Skeletal muscle satellite cell (primary cell): ENCODE results near the gene QKI.

Experiments used
- H3K27me3 ChIP-seq: 2 replicates; pipeline ENCODE4 v1.7.0; 2013; ENCODE audit warnings: low read length; ENCODE audit not compliant: control insufficient read depth, insufficient read depth
- H3K36me3 ChIP-seq: 2 replicates; pipeline ENCODE4 v1.7.0; 2013; ENCODE audit warnings: mild to moderate bottlenecking, control low read depth, low read length; ENCODE audit not compliant: insufficient read depth
- H3K4me1 ChIP-seq: 2 replicates; pipeline ENCODE4 v1.7.0; 2013; ENCODE audit warnings: low read length; ENCODE audit not compliant: control insufficient read depth, insufficient read depth
- H3K4me2 ChIP-seq: 2 replicates; pipeline ENCODE4 v1.7.0; 2013; ENCODE audit warnings: mild to moderate bottlenecking, low read length
- H3K4me3 ChIP-seq: 2 replicates; pipeline ENCODE4 v1.7.0; 2013; ENCODE audit warnings: low read length
- H3K9ac ChIP-seq: 2 replicates; pipeline ENCODE4 v1.7.0; 2013; ENCODE audit warnings: mild to moderate bottlenecking, low read depth, low read length, moderate library complexity
- H3K9me3 ChIP-seq: replicated peaks from 2 replicates; pipeline ENCODE4 v1.7.0; 2013; ENCODE audit warnings: mild to moderate bottlenecking, control low read depth, low read length

QKI gene

DNA sequence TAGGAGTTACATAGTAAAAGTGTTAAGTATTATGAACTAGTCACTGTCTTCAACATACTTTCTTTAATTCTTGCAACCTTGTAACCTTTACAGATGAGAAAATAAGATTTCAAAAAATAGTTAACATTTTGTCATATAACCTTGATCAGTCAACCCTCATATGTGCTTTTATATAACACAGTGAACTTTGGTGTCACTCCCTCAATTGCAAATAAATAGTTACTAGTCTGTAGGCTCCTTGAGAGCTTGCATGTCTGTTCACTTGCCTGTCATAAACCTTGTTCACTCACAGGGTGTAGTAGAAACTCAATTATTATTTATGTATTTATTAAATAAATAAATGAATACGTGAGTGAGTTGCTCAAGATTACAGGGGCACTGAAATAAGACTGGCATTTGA lies 107.5 kb downstream of the QKI start:
- Histone ChIP-seq H3K4me3 (no peak overlapping the region), H3K27me3 (no peaks in the 10 kb centered on the region), H3K36me3 (no peaks in the 10 kb centered on the region), H3K4me2 (peak overlapping the region; percentile 61), H3K4me1 (peaks cover 42% of the 10 kb centered on the region), H3K9ac (no peak overlapping the region), H3K9me3 (no peaks in the 10 kb centered on the region)

DNA sequence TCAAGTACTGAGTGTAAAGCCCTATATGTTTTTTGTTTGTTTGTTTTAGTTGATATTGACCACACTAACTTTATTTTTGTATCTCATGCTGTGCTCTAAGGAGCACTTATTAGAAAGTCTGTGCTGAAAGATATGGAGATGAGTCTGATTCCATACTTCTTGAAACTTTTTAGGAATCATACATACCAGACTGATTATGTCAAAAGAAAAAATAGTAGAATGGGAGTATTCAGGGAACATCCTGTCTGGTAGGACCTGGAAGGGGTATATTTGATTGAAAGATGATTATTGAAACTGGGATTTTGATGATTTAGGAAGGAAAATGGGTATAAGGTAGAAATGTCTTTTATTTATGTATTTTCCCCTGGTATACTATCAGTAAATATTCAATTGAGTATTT lies 111.4 kb downstream of the QKI start:
- Histone ChIP-seq H3K27me3 (no peaks in the 10 kb centered on the region), H3K4me1 (peaks cover 64% of the 10 kb centered on the region), H3K9ac (no peak overlapping the region), H3K9me3 (no peaks in the 10 kb centered on the region), H3K4me2 (no peak overlapping the region), H3K36me3 (no peaks in the 10 kb centered on the region), H3K4me3 (no peak overlapping the region)

DNA sequence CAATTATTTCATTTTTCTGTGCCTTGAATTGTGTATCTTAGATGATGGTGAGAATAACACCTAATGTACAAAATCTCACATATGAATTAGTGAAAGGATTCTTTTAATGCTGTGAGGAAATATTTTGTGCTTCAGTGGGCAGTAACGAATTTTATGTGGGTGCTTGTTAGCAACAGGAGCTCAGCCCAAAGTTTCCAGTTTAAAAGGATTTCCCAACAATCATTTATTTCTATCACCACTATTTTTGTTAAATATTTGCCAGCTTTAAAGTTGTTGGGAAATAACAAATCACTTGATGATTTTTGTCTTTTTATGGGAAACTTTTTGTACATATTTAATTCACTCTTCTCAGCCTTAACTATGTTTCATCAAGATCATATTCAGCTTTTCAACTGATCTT lies 111.8 kb downstream of the QKI start:
- no peak overlapping the region for H3K4me3 ChIP-seq
- H3K9ac ChIP-seq, result no peak overlapping the region
- no peaks in the 10 kb centered on the region for H3K27me3 ChIP-seq
- H3K4me2 ChIP-seq, result peak overlapping the region; percentile 8
- peaks cover 66% of the 10 kb centered on the region for H3K4me1 ChIP-seq
- H3K36me3 ChIP-seq, result no peaks in the 10 kb centered on the region
- H3K9me3 ChIP-seq, result no peaks in the 10 kb centered on the region

DNA sequence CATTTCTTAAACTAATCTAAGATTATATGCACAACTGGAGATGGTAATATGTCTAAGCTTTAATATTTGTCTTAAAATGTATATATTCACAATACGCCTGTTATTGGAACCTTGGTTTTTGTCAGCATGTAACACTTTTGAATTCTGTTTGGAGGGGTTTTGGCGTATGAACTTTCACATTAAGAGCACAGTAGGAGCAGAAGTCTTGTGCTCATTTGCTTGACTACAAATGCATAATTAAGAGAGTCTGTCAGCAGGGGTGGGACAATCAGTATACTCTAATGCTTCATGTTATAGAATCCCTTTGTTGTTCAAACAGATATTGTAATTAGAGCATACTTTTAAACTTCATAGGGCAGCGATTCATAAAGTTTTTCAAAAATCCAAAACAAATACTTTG lies 112.8 kb downstream of the QKI start:
- Histone ChIP-seq H3K9ac (no peak overlapping the region), H3K36me3 (no peaks in the 10 kb centered on the region), H3K9me3 (no peaks in the 10 kb centered on the region), H3K27me3 (no peaks in the 10 kb centered on the region), H3K4me3 (no peak overlapping the region), H3K4me1 (peaks cover 74% of the 10 kb centered on the region), H3K4me2 (peak overlapping the region; percentile 8)

DNA sequence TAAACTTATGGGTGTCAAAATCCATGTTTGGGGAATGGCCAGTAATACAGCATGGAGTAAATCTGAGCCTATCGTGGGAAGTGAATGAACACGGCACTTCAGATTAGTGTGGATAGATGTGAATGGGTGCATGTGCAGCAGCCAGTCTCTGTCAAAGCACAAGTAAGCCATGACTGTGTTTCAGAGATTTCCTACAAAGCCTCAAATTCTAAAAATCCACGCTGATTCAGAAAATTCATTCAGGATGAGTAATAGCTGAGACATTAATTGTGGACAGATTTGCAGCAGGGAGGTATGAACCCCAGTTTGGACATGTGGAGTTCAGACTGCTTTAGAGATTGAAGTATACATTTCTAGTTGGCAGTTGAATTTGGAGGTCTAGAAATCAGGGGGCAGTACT lies 115.1 kb downstream of the QKI start:
- peaks cover 87% of the 10 kb centered on the region for H3K4me1 ChIP-seq
- H3K27me3 ChIP-seq, result no peaks in the 10 kb centered on the region
- H3K4me3 ChIP-seq, result peak overlapping the region; percentile 15
- H3K36me3 ChIP-seq, result no peaks in the 10 kb centered on the region
- peak overlapping the region; percentile 41 for H3K9ac ChIP-seq
- peak overlapping the region; percentile 70 for H3K4me2 ChIP-seq
- H3K9me3 ChIP-seq, result no peaks in the 10 kb centered on the region

DNA sequence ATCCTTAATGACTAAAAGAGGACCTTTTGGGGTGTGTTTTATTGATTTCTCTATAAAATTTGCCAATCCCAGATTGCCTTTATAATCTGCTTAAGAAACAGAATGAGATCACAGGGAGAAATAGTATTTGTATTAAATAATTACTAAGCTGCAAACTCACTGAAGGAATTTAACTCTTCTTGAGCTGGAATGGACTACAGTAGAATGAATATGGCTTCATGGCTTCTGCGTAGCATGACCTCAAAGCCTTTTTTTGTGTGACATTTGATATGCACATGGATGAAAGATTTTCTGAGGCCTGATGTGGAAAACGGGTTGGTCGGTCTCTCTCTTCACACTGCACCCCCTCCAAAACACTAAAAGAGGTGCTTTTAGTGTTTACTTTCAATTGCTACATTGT lies 115.9 kb downstream of the QKI start:
- Histone ChIP-seq H3K4me1 (peaks cover 87% of the 10 kb centered on the region), H3K4me3 (peak overlapping the region; percentile 15)

DNA sequence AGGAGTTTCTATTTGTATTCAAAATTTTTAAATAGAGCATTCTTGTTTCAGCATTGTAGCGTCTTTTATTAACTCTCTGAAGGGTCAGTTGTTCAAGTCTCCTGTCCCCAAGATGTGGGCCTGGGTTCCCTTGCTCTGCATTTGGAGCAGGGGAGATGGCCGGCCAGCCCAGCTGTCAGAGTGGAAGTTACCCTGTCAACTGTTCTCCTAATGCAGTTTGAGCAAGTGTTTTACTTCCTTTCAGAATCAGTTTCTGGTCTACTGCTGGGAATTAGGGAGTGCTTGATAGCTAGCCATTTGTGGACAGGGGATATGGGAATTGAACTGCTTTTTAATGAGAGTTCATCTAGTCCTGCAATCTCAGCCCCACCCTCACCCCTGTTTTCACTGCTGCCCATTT lies 116.6 kb downstream of the QKI start:
- no peaks in the 10 kb centered on the region for H3K36me3 ChIP-seq
- H3K9me3 ChIP-seq, result no peaks in the 10 kb centered on the region
- no peaks in the 10 kb centered on the region for H3K27me3 ChIP-seq
- no peak overlapping the region for H3K4me3 ChIP-seq
- H3K9ac ChIP-seq, result peak overlapping the region; percentile 41
- peak overlapping the region; percentile 52 for H3K4me2 ChIP-seq
- peaks cover 81% of the 10 kb centered on the region for H3K4me1 ChIP-seq

More for the DNA sequence above, 115.9 kb downstream of the QKI start:
- Histone ChIP-seq H3K36me3 (no peaks in the 10 kb centered on the region), H3K9ac (peak overlapping the region; percentile 41), H3K27me3 (no peaks in the 10 kb centered on the region), H3K4me2 (peak overlapping the region; percentile 52), H3K9me3 (no peaks in the 10 kb centered on the region)

DNA sequence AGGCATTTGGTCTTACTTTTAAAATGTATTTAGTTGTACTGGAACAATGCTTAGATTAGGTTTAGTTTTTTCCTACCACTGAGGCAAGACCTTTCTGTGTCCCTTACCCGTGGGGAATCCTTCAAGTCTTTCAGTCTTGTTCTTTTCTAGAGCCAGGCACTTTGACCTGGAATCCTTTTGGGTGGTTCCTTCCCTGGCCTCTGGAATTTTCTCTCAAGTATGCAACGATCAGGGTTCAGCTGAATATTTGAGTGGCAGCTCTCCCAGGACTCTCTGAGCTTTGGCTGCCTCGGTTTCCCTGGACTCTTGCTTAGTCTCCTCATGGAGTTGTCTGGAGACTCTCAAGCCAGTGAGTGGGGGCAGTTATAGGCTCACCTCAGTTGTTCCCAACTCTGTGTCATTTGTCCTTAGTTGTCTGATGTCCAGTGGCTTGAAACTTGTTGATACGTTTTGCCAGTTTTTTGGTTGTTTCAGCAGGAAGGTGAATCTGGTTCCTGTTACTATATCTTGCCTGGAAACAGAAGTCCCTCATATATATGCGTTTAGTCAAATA lies 118.1 kb downstream of the QKI start:
- H3K4me2 ChIP-seq, result peak overlapping the region; percentile 6
- no peaks in the 10 kb centered on the region for H3K27me3 ChIP-seq
- H3K36me3 ChIP-seq, result peaks cover 7% of the 10 kb centered on the region
- no peaks in the 10 kb centered on the region for H3K9me3 ChIP-seq
- H3K4me1 ChIP-seq, result peaks cover 66% of the 10 kb centered on the region
- no peak overlapping the region for H3K9ac ChIP-seq
- no peak overlapping the region for H3K4me3 ChIP-seq

DNA sequence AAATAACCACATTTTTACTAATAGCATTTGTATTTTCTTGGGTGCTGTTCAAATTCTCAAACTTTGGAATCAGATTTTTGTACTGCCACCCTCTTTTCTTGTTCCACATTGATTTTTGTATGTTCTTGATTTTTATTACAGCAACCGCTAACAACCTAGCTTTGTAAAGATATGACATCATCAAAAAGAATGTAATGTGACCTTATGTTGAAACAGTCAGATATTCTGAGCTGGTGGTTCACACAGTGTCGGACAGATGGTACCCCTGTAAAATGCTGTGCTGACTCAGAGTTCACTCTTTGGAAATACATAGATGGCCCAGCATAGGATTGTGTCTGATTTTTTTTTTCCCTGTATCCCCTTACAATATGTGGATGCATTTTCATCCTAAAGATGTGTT lies 118.9 kb downstream of the QKI start:
- Histone ChIP-seq H3K4me3 (no peak overlapping the region), H3K4me1 (peaks cover 57% of the 10 kb centered on the region), H3K27me3 (no peaks in the 10 kb centered on the region), H3K4me2 (peak overlapping the region; percentile 38), H3K9me3 (no peaks in the 10 kb centered on the region), H3K36me3 (peaks cover 7% of the 10 kb centered on the region), H3K9ac (peak overlapping the region; percentile 18)

DNA sequence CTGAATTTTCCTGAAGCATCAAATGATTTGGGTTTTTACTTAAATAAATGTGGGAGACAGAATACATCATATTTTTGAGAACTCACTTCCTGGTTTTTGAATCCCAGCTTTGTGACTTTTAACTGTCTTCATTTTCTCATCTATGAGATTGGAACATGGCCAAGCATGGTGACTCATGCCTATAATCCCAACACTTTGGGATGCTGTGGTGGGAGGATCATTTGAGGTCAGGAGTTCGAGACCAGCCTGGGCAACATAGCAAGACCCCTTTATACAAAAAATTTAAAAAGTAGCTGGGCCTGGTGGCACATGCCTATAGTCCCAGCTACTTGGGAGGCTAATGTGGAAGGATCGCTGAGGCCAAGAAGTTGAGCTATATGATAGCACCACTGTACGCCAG lies 122.3 kb downstream of the QKI start:
- Histone ChIP-seq H3K4me3 (no peak overlapping the region), H3K4me1 (peaks cover 26% of the 10 kb centered on the region), H3K4me2 (no peak overlapping the region), H3K36me3 (peaks cover 7% of the 10 kb centered on the region), H3K9ac (no peak overlapping the region), H3K9me3 (no peaks in the 10 kb centered on the region), H3K27me3 (no peaks in the 10 kb centered on the region)

DNA sequence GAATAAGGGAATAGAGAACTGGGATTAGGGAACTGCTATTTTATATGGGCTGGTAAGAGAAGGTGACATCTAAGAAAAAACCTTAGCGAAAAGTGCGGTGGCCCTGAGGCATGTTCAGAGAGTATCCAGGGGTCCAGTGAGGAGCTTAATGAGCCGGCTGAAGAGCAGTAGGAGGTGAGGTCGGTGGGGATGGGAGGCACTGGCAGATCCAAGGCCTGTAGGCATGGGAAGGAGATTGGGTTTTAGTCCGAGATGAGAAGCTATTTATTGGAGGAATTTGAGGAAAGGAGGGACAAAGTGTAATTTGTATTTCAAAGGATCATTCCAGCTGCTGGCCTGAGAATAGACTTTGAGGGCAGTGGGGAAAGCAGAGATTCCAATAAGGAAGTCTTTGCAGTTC lies 123.8 kb downstream of the QKI start:
- H3K4me2 ChIP-seq, result no peak overlapping the region
- no peaks in the 10 kb centered on the region for H3K27me3 ChIP-seq
- H3K4me3 ChIP-seq, result no peak overlapping the region
- H3K4me1 ChIP-seq, result peaks cover 10% of the 10 kb centered on the region
- H3K9me3 ChIP-seq, result no peaks in the 10 kb centered on the region
- peaks cover 7% of the 10 kb centered on the region for H3K36me3 ChIP-seq
- H3K9ac ChIP-seq, result no peak overlapping the region

DNA sequence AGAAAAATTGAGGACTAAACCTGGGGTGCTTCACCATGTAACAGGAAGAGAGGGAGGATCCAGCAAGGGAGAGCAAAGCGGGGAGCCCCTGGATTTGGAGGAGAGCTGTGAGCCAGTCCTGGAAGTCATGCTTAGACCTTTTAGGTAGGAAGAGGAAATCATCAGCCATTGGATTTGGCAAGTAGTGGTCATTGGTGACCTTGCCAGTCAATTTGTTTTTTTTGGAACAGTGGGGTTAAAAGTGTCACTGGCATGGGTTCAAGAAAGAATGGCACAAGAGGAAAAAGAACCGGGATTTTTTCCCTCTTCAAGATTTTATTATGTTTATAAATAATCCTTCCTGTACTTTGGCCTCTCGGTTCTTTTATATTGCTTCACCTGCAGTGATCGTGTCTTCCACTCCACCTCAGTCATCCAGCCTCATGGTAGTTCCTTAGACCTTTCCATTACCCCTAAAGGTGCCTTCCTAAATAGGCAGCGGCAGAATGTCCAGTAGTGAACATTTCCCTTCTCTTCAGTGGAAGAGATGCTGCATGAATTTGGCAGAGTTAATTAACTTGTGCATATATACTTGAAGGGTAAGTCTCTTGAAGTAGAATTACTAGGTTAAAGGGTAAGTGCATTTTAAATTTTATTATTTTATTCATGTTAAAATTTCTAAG lies 124.7 kb downstream of the QKI start:
- Histone ChIP-seq H3K9me3 (no peaks in the 10 kb centered on the region), H3K4me2 (no peak overlapping the region), H3K27me3 (no peaks in the 10 kb centered on the region), H3K9ac (no peak overlapping the region), H3K36me3 (peaks cover 7% of the 10 kb centered on the region), H3K4me1 (peaks cover 3% of the 10 kb centered on the region), H3K4me3 (no peak overlapping the region)
